Mesendoderm (in vitro differentiated cells): ENCODE measurements around the gene WDR54.
A peak's percentile ranks its signal among the peaks of the same experiment; 100 is the strongest.

Experiments used
- DNase-seq: peaks from one replicate; pipeline ENCODE4 v3.0.0; 2013
- H2AK5ac ChIP-seq: 2 replicates; pipeline ENCODE4 v1.6.1; 2013; ENCODE audit warnings: low read length, inconsistent platforms
- H2BK120ac ChIP-seq: 2 replicates; pipeline ENCODE4 v1.6.1; 2013; ENCODE audit warnings: low read depth, mild to moderate bottlenecking, low read length, moderate library complexity, mixed read lengths
- H2BK15ac ChIP-seq: replicated peaks from 2 replicates; pipeline ENCODE4 v1.6.1; 2013; ENCODE audit warnings: low read depth, mild to moderate bottlenecking, moderate library complexity
- H2BK5ac ChIP-seq: 2 replicates; pipeline ENCODE4 v1.6.1; 2013; ENCODE audit warnings: low read length, inconsistent platforms
- H3K18ac ChIP-seq: 2 replicates; pipeline ENCODE4 v1.6.1; 2013; ENCODE audit warnings: mild to moderate bottlenecking, low read length, mixed read lengths
- H3K23ac ChIP-seq: one replicate; pipeline ENCODE4 v1.6.1; 2013; ENCODE audit warnings: low read length
- H3K27ac ChIP-seq: 2 replicates; pipeline ENCODE4 v1.5.1; 2013; ENCODE audit warnings: low read depth, mild to moderate bottlenecking, inconsistent platforms, low read length, moderate library complexity
- H3K27me3 ChIP-seq: 2 replicates; pipeline ENCODE4 v1.6.1; 2013; ENCODE audit warnings: low read length, control low read depth, mild to moderate bottlenecking, inconsistent platforms; ENCODE audit not compliant: insufficient read depth, poor library complexity
- H3K36me3 ChIP-seq: 2 replicates; pipeline ENCODE4 v1.6.1; 2013; ENCODE audit warnings: low read length, inconsistent platforms; ENCODE audit not compliant: control insufficient read depth, insufficient read depth
- H3K4ac ChIP-seq: one replicate; pipeline ENCODE4 v1.6.1; 2013; ENCODE audit warnings: low read depth, mild to moderate bottlenecking, low read length, moderate library complexity
- H3K4me1 ChIP-seq: 2 replicates; pipeline ENCODE4 v1.6.1; 2013; ENCODE audit warnings: low read depth, low read length, inconsistent platforms; ENCODE audit not compliant: control insufficient read depth
- H3K4me2 ChIP-seq: 2 replicates; pipeline ENCODE4 v1.6.1; 2013; ENCODE audit warnings: low read length
- H3K4me3 ChIP-seq: 2 replicates; pipeline ENCODE4 v1.5.1; 2013; ENCODE audit warnings: mild to moderate bottlenecking, low read length
- H3K56ac ChIP-seq: one replicate; pipeline ENCODE4 v1.6.1; 2013; ENCODE audit warnings: low read length
- H3K79me1 ChIP-seq: 2 replicates; pipeline ENCODE4 v1.6.1; 2013; ENCODE audit warnings: low read length, inconsistent platforms
- H3K79me2 ChIP-seq: 2 replicates; pipeline ENCODE4 v1.6.1; 2013; ENCODE audit warnings: mild to moderate bottlenecking, low read length; ENCODE audit not compliant: control insufficient read depth, insufficient read depth
- H3K9ac ChIP-seq: 2 replicates; pipeline ENCODE4 v1.6.1; 2013; ENCODE audit warnings: low read length, inconsistent platforms
- H4K5ac ChIP-seq: one replicate; pipeline ENCODE4 v1.6.1; 2013; ENCODE audit warnings: low read length
- H4K8ac ChIP-seq: one replicate; pipeline ENCODE4 v1.6.1; 2013; ENCODE audit warnings: low read depth, mild to moderate bottlenecking, control low read depth, low read length, moderate library complexity
- WGBS: extraction: QIAGEN DNeasy Blood & Tissue Kit; methylation state at CpG from one replicate; pipeline ENCODE4 v1.1.7; 2013; ENCODE audit warnings: low lambda C conversion rate, missing lambda C conversion rate; ENCODE audit not compliant: insufficient coverage; ENCODE audit errors: extremely low coverage; 5-methylcytosine and 5-hydroxymethylcytosine counted together

Gene WDR54

GRCh38 chr2:74444498-74445318, 23.2 kb downstream of the WDR54 start:
- Histone ChIP-seq H3K4ac (no peak overlapping the region), H3K27ac (no peak overlapping the region), H3K27me3 (no peaks in the 10 kb centered on the region), H3K4me3 (no peak overlapping the region), H4K5ac (no peak overlapping the region), H3K79me2 (peaks cover 10% of the 10 kb centered on the region), H3K4me2 (no peak overlapping the region), H3K23ac (no peak overlapping the region), H3K18ac (no peak overlapping the region), H4K8ac (no peak overlapping the region), H3K36me3 (no peaks in the 10 kb centered on the region), H3K79me1 (peaks cover 4% of the 10 kb centered on the region), H2BK120ac (no peak overlapping the region), H2AK5ac (no peak overlapping the region), H2BK15ac (no peak overlapping the region), H3K9ac (no peak overlapping the region), H3K4me1 (peaks cover under 1% of the 10 kb centered on the region), H2BK5ac (no peak overlapping the region), H3K56ac (no peak overlapping the region)
- DNase-seq, result no peak
- no CpG with 5 or more reads among the region's 5 CpGs for WGBS

- Histone ChIP-seq H2BK5ac (no peak overlapping the region), H3K36me3 (no peaks in the 10 kb centered on the region), H4K8ac (no peak overlapping the region), H3K56ac (no peak overlapping the region), H3K18ac (no peak overlapping the region), H4K5ac (no peak overlapping the region), H3K79me2 (no peaks in the 10 kb centered on the region), H2BK15ac (no peak overlapping the region), H3K27me3 (no peaks in the 10 kb centered on the region), H3K9ac (no peak overlapping the region), H3K27ac (no peak overlapping the region), H3K23ac (no peak overlapping the region), H3K4me3 (no peak overlapping the region), H3K4me1 (no peaks in the 10 kb centered on the region), H2AK5ac (no peak overlapping the region), H2BK120ac (no peak overlapping the region), H3K4me2 (no peak overlapping the region), H3K79me1 (no peaks in the 10 kb centered on the region), H3K4ac (no peak overlapping the region)
- no CpG with 5 or more reads among the region's 5 CpGs for WGBS
- DNase-seq, result no peak
These were observed 25.9 kb downstream of the WDR54 start for GRCh38 chr2:74447230-74447999.

- Histone ChIP-seq H3K23ac (no peak overlapping the region), H3K4me1 (no peaks in the 10 kb centered on the region), H4K5ac (no peak overlapping the region), H4K8ac (no peak overlapping the region), H3K79me1 (no peaks in the 10 kb centered on the region), H3K56ac (no peak overlapping the region), H3K18ac (no peak overlapping the region), H3K36me3 (no peaks in the 10 kb centered on the region), H3K79me2 (no peaks in the 10 kb centered on the region), H3K27ac (no peak overlapping the region), H3K4me2 (no peak overlapping the region), H3K9ac (no peak overlapping the region), H3K4ac (no peak overlapping the region), H2BK15ac (no peak overlapping the region), H3K4me3 (no peak overlapping the region), H3K27me3 (no peaks in the 10 kb centered on the region), H2BK5ac (no peak overlapping the region), H2BK120ac (no peak overlapping the region), H2AK5ac (no peak overlapping the region)
- no CpG with 5 or more reads among the region's 2 CpGs for WGBS
- no peak for DNase-seq
These were observed 27.2 kb downstream of the WDR54 start for GRCh38 chr2:74448771-74449170.

GRCh38 chr2:74450570-74451190, 29.1 kb downstream of the WDR54 start:
- H3K4ac ChIP-seq, result no peak overlapping the region
- no peak overlapping the region for H2AK5ac ChIP-seq
- H3K56ac ChIP-seq, result no peak overlapping the region
- H2BK120ac ChIP-seq, result no peak overlapping the region
- no peak overlapping the region for H3K9ac ChIP-seq
- H3K79me1 ChIP-seq, result peaks cover 3% of the 10 kb centered on the region
- no peak overlapping the region for H3K18ac ChIP-seq
- no peak overlapping the region for H2BK15ac ChIP-seq
- no peak for DNase-seq
- peaks cover 2% of the 10 kb centered on the region for H3K4me1 ChIP-seq
- WGBS, result no CpG with 5 or more reads among the region's 3 CpGs
- no peak overlapping the region for H3K23ac ChIP-seq
- H3K4me2 ChIP-seq, result no peak overlapping the region
- no peak overlapping the region for H4K5ac ChIP-seq
- H3K36me3 ChIP-seq, result no peaks in the 10 kb centered on the region
- H2BK5ac ChIP-seq, result no peak overlapping the region
- H3K27ac ChIP-seq, result no peak overlapping the region
- H3K4me3 ChIP-seq, result no peak overlapping the region
- no peaks in the 10 kb centered on the region for H3K27me3 ChIP-seq
- peaks cover 2% of the 10 kb centered on the region for H3K79me2 ChIP-seq
- no peak overlapping the region for H4K8ac ChIP-seq

- H3K23ac ChIP-seq, result no peak within 1 kb of the TSS
- H3K79me2 ChIP-seq, result peaks cover 9% of the 10 kb centered on the region
- no peak within 1 kb of the TSS for H2BK15ac ChIP-seq
- WGBS, result no CpG with 5 or more reads among the region's 40 CpGs
- peak within 1 kb of the TSS; percentile 75 for H3K4me3 ChIP-seq
- no peak within 1 kb of the TSS for H3K4ac ChIP-seq
- peak within 1 kb of the TSS; percentile 86 for H3K4me2 ChIP-seq
- no peak within 1 kb of the TSS for H3K18ac ChIP-seq
- H3K36me3 ChIP-seq, result no peaks in the 10 kb centered on the region
- peaks cover 10% of the 10 kb centered on the region for H3K79me1 ChIP-seq
- no peaks in the 10 kb centered on the region for H3K27me3 ChIP-seq
- peak; percentile 98 for DNase-seq
- no peak within 1 kb of the TSS for H2BK120ac ChIP-seq
- peak within 1 kb of the TSS; percentile 72 for H3K9ac ChIP-seq
- H4K5ac ChIP-seq, result no peak within 1 kb of the TSS
- peaks cover 6% of the 10 kb centered on the region for H3K4me1 ChIP-seq
- peak within 1 kb of the TSS; percentile 87 for H3K56ac ChIP-seq
- H2AK5ac ChIP-seq, result no peak within 1 kb of the TSS
- H4K8ac ChIP-seq, result peak within 1 kb of the TSS; percentile 57
- H3K27ac ChIP-seq, result no peak within 1 kb of the TSS
- no peak within 1 kb of the TSS for H2BK5ac ChIP-seq
These were observed 33.4 kb downstream of the WDR54 start, which contains the start of gene INO80B for GRCh38 chr2:74454654-74455511. TSS of gene INO80B (plus strand) at chr2:74455087. CDS start at chr2:74455117, 30 bp downstream.
